ENCODE data around the gene SLC31A1. TPM values are rescaled to one million over a fixed set of nuclear protein-coding genes. Genes with fewer than 3 reads are reported as not detected.

The SLC31A1 gene
- total RNA-seq, 4 donors from 2014 or later = 8.3 to 10.8 (median 8.9) TPM

- Histone ChIP-seq H3K36me3 (peaks cover 0 to 2% (median 0%) of the 10 kb centered on the region in 4 donors), H3K4me1 (no peaks in the 10 kb centered on the region), H3K4me3 (no peak overlapping the region), H3K27ac (replicated peaks in 1 of 4) (no peak overlapping the region), H3K27me3 (peaks cover 0 to 7% (median 0%) of the 10 kb centered on the region in 4 donors), H3K9me3 (no peaks in the 10 kb centered on the region)
- intact Hi-C loops (cut with DNase I) = no loop called here
- DNase-seq (ENCODE audit: extremely low spot score) = no peak
- WGBS = 88% methylated on average over 13 of the region's 15 CpGs
- TF ChIP-seq EP300 (IDR thresholded peaks at IDR 0.05) = no peak
- no peak for TF ChIP-seq POLR2AphosphoS5 (IDR thresholded peaks at IDR 0.05)
- no peak for TF ChIP-seq POLR2A (IDR thresholded peaks at IDR 0.05; ENCODE audit: low read depth)
- TF ChIP-seq CTCF (IDR thresholded peaks at IDR 0.05) = no peak
Measured at GRCh38 chr9:113298924-113299770, 77.8 kb downstream of the SLC31A1 start.

GRCh38 chr9:113299800-113300292, 78.5 kb downstream of the SLC31A1 start:
- intact Hi-C loops (cut with DNase I) = loop anchor here (10.0 kb wide), 1 partner anchor 105 kb away; the partner anchor contains the start of gene ALAD
- H3K27me3 ChIP-seq = peaks cover 0 to 7% (median 0%) of the 10 kb centered on the region in 4 donors
- H3K36me3 ChIP-seq = no peaks in the 10 kb centered on the region
- WGBS = 38% methylated on average over 8 of the region's 8 CpGs
- DNase-seq (ENCODE audit: extremely low spot score) = no peak
- no peak overlapping the region for H3K4me3 ChIP-seq
- TF ChIP-seq POLR2A (IDR thresholded peaks at IDR 0.05; ENCODE audit: low read depth) (no peak), EP300 (IDR thresholded peaks at IDR 0.05) (no peak), POLR2AphosphoS5 (IDR thresholded peaks at IDR 0.05) (no peak), CTCF (IDR thresholded peaks at IDR 0.05) (no peak)
- no peak overlapping the region for H3K27ac ChIP-seq (replicated peaks in 1 of 4)
- H3K4me1 ChIP-seq = no peaks in the 10 kb centered on the region
- H3K9me3 ChIP-seq = no peaks in the 10 kb centered on the region

- Histone ChIP-seq H3K27ac (replicated peaks in 1 of 4) (no peak overlapping the region), H3K36me3 (no peaks in the 10 kb centered on the region), H3K4me3 (no peak overlapping the region), H3K9me3 (no peaks in the 10 kb centered on the region), H3K27me3 (peaks cover 0 to 7% (median 0%) of the 10 kb centered on the region in 4 donors), H3K4me1 (no peaks in the 10 kb centered on the region)
- intact Hi-C loops (cut with DNase I) = loop anchor here (10.0 kb wide), 1 partner anchor 103 kb away; the partner anchor contains the start of gene ALAD
- no peak for TF ChIP-seq EP300 (IDR thresholded peaks at IDR 0.05)
- no peak for TF ChIP-seq POLR2AphosphoS5 (IDR thresholded peaks at IDR 0.05)
- no peak for TF ChIP-seq CTCF (IDR thresholded peaks at IDR 0.05)
- TF ChIP-seq POLR2A (IDR thresholded peaks at IDR 0.05; ENCODE audit: low read depth) = no peak
- no peak for DNase-seq (ENCODE audit: extremely low spot score)
- 86% methylated on average over 8 of the region's 8 CpGs for WGBS
Measured at GRCh38 chr9:113301548-113301947, 80.2 kb downstream of the SLC31A1 start.

- no peaks in the 10 kb centered on the region for H3K36me3 ChIP-seq
- no peaks in the 10 kb centered on the region for H3K4me1 ChIP-seq
- WGBS = 77% methylated on average over 25 of the region's 25 CpGs
- intact Hi-C loops (cut with DNase I) = loop anchor here (10.0 kb wide), 1 partner anchor 102 kb away; the partner anchor contains the start of gene ALAD
- H3K4me3 ChIP-seq = no peak within 1 kb of the TSS
- TF ChIP-seq POLR2AphosphoS5 (IDR thresholded peaks at IDR 0.05) (no peak), POLR2A (IDR thresholded peaks at IDR 0.05; ENCODE audit: low read depth) (no peak), EP300 (IDR thresholded peaks at IDR 0.05) (no peak), CTCF (IDR thresholded peaks at IDR 0.05) (no peak)
- H3K9me3 ChIP-seq = no peaks in the 10 kb centered on the region
- H3K27me3 ChIP-seq = peaks cover 0 to 7% (median 0%) of the 10 kb centered on the region in 4 donors
- DNase-seq (ENCODE audit: extremely low spot score) = no peak
- no peak within 1 kb of the TSS for H3K27ac ChIP-seq (replicated peaks in 1 of 4)
Measured at GRCh38 chr9:113302792-113303418, 81.6 kb downstream of the SLC31A1 start, which contains the start of gene RNF183. Gene RNF183 (minus strand): TSS chr9:113303376. CDS start chr9:113298184, 5,192 bp downstream.

Measured in esophagus muscularis mucosa (tissue), 4 donors.